ENCODE results near the gene LRPPRC.

The LRPPRC gene

DNA sequence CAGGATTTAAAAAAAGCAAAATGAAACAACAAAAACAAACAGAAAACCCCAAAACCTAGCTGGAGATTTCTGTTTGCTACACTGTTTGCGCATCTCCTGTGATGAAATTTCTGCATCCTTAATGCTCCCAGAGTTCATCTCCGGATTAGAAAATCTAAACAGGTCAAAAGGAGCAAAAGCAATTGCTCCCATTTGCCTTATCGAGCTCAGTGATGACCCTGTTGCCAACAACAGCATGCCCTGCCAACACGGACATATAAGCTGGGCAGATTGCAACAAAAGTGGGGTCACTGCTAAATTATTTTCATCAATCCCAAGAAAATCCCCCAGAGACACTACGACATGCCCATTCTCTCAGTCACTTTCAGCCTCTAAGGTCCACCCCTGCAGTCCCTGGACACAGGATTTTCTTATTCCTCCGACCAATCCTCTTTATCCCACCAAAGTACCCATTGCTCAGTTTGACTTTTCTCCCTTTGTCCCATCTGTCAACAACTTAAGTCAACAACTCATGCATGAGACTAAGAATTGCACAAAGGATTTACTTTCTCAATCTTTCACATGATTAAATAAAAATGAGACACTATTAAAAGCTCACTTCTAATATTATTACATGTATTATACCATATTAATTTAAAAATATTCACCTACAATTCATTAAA, 89.2 kb downstream of the LRPPRC start:
- no peak for DNase-seq

- DNase-seq: no peak
Measured at GRCh38 chr2:43905871-43906270, 89.9 kb downstream of the LRPPRC start.

DNA sequence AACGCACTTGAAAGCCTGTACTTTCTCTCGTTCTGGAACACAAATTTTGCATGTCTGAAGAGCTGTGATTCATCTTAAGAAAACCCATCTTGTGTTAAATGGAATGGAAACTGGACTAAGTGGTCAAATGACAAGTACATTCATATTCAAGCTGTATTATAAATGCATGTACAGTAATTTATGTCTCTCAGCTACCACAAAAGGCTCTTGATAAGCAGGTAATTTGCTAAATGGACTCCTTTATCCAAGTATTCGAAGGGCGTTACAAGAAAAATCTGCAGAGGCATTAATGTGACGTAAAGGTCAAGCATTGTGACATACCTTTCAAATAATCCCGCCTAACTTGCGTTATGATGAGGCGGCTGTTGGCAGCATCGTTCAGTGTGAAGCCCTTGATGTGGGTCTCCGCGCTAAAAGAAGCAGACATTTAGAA, 90.4 kb downstream of the LRPPRC start:
- DNase-seq: no peak

DNA sequence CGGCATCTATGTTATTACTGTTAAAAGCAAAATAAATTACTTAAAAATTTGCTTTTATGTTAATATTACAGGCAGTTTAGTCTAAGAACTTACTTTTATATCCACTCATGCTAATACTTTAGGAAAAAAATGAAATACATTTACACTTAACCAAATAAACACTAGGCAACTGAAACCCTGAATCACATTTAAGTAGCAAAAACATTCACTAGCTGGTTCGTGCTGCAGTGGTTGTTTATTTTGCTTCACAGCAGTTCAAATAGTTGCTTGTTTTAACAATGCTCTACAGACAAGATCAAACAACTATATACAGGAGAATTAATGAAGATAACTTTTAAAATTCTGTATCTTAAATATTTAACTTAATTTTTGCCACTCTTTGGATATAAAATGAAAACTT, 96.2 kb downstream of the LRPPRC start:
- no peak for DNase-seq

GRCh38 chr2:43898838-43899346, 96.9 kb downstream of the LRPPRC start:
- no peak for DNase-seq

DNA sequence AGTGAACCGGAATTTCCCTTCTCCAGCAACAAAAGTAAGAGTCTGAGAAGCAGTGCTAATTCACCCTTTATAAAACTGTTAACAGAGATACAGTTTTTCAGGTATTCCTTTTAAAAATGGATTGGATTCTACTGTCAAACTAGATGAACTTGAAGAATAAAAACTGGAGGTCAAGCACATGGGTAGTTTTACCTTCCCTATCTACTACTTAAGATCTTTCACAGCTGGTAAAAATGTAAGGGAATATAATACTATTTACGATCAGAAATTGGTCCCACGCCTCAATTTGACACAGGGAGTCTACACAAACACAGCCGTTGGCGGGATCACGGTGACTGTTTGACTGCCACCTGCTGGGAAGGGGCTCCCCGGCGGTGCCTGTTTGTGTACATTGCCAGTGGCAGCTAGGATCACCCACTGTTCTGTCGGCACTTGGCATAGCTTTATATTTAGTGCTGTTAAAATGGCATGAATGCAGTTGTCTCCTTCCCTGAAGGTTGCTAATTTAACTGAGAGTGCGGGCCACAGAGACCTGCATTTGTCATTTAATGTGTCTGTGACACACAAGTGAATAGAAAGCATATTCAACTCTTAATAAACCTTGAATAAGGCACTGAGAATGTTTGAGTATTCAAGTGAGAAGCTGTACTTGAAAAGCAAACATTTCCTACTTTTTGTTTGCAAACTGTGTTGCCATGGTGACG, 97.5 kb downstream of the LRPPRC start:
- DNase-seq: no peak

GRCh38 chr2:43897492-43897891, 98.3 kb downstream of the LRPPRC start:
- no peak for DNase-seq

GRCh38 chr2:43896906-43897305, 98.9 kb downstream of the LRPPRC start:
- no peak for DNase-seq

- no peak for DNase-seq
Measured at GRCh38 chr2:43894743-43895142, 101.0 kb downstream of the LRPPRC start.

GRCh38 chr2:43890855-43891254, 104.9 kb downstream of the LRPPRC start:
- no peak for DNase-seq

DNA sequence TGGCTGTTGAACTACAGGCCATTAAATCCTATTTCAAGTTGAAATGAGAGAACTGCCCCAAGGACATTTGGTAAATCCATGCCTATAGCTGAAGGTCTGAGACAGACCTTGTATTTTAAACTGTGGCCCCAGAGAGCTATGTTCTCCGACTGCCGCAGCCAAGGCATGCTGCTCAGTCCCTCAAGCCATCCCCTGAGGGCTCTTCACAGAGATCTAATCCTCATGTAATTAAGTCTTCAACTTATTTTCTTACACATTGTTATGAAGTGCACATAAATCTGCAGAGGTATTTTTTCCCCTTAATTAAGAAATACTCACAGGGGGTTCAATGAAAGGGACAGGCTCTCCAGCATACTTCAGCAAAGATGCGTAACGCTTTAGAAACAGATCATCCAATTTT, 106.4 kb downstream of the LRPPRC start:
- no peak for DNase-seq

DNA sequence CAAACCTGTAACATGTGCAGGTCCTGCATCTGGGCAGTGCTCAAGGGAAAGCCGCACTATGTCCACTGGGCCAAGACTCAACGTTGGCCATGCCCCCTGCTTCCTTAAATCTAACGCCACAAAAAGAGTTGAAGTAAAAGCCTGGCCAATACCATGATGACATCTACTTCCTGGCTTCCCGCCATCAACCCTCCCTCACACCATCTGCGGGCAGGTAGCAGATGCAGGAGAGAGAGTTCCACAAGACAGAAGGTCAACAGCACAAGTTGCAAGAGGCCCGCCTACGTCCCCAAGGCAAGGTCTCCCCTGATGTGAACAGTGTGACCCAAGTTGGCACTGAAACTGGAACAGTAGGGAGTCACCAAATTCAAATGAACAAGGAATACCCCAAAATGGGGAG, 108.6 kb downstream of the LRPPRC start:
- no peak for DNase-seq

DNA sequence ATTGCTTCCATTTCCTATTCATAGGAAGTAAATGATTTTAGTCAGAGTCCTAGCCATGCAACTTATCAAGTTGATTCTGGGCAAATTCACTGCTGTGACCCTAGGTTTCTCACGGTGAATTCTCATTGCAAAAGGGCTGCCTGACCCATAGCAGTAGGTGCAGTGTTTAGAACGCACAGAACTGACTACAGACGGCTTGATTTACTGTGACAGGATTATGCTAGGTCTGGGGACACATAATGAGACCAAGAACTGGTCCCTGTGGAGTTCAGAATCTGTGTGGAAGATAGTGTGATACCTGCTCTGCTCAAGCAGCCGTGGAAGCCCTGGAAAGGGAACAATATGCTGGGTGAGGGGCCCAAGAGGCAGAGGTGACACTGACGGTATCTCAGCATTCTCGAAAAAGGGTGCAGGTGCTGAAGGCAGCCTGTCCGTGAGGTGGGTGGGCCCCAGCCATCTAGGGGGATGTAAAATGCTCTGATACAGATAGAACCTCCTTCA, 110.6 kb downstream of the LRPPRC start:
- DNase-seq: no peak

DNA sequence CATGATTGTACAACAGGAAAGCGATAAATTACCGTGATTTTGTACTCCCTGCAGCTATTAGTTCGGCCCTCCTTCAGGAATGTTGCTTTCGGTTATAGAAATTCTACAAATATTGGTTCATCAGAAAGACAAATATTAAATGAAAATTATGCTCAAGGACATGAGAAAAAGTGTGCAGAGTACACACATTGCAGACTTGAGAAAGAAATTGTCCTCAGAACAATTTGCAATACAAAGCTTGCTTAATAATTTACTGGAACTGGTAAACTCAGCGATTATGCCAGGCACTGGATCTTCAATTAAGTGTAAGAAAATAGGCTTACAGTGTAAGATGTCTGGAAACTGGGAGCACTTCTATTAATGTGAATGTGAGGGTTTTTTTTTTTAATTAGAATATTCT, 111.1 kb downstream of the LRPPRC start:
- no peak for DNase-seq

- DNase-seq: no peak
Measured at GRCh38 chr2:43882312-43882711, 113.5 kb downstream of the LRPPRC start.

- DNase-seq: no peak
Measured at GRCh38 chr2:43880952-43881351, 114.8 kb downstream of the LRPPRC start.

- no peak for DNase-seq
Measured at GRCh38 chr2:43880471-43880870, 115.3 kb downstream of the LRPPRC start.

- no peak for DNase-seq
Measured at GRCh38 chr2:43879261-43879660, 116.5 kb downstream of the LRPPRC start.

- DNase-seq: peak; percentile 4
Measured at GRCh38 chr2:43877782-43878464, 117.9 kb downstream of the LRPPRC start.

- DNase-seq: no peak
Measured at GRCh38 chr2:43874776-43875451, 120.9 kb downstream of the LRPPRC start.

DNA sequence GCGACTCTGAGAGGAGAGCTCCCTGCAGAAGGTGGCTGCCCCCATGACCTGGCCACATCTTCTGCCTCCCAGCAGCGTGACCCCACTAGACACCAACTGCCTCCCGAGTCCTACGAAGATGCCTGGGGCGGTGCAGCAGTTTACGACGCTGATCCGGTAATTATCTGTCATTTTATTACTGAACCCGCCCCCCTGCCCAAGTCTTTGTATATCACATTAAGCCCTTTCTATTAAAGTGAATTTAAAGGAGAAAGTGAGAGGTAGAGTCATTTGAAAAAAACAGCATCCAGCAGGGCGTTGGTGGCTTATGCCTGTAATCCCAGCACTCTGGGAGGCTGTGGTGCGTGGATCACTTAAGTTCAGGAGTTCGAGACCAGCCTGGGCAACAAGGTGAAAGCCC, 123.6 kb downstream of the LRPPRC start:
- no peak for DNase-seq

GRCh38 chr2:43855292-43855691, 140.5 kb downstream of the LRPPRC start:
- no peak for DNase-seq

DNA sequence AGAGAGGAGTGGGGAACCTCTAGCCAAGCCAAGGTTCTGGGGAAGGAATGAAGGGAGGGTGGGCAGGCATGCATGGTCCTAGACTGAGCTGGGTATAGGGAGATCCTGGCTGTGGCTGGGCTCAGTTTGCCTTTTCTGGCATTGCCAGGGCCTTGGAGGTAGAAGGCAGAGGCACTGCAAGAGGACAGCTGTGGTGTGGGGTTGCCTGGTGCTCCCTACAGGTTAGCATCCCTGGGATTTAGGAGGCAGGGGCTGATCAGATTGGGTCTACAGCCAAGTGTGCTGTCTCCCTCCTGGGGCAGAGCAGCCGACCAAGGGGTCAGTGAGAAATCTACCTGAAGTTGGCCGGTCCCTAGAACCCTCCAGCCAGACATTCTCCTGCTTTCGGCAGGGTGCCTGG, 141.1 kb downstream of the LRPPRC start:
- no peak for DNase-seq
